HG02885 (cell line): ENCODE measurements around the gene UBXN1.
A peak's percentile ranks its signal among the peaks of the same experiment; 100 is the strongest.
"Not testable (repeated sequence)": the region's sequence is repeated elsewhere in the genome, so short reads cannot be mapped to it uniquely, and the experiment has no call there.

Source experiments
- ATAC-seq: cut with Tn5 transposase; IDR thresholded peaks from one replicate; pipeline ENCODE4 v1.9.1; 2021; ENCODE audit warnings: mild to moderate bottlenecking; ENCODE audit not compliant: unreplicated experiment, poor library complexity

Gene UBXN1

GRCh38 chr11:62677156-62677555 is 1.7 kb downstream of the UBXN1 start:
- ATAC-seq = no peak

- ATAC-seq = no peak
Observed at GRCh38 chr11:62676698-62677097, 2.2 kb downstream of the UBXN1 start.

GRCh38 chr11:62675415-62675814 is 3.5 kb downstream of the UBXN1 start:
- ATAC-seq = not testable (repeated sequence)

GRCh38 chr11:62673196-62673525 is 5.7 kb downstream of the UBXN1 start:
- ATAC-seq = no peak

- ATAC-seq = peak; percentile 76
Observed at GRCh38 chr11:62671608-62672389, 7.1 kb downstream of the UBXN1 start, which contains the start of the genes LBHD1 and UQCC3. LBHD1 (minus strand) TSS chr11:62672267; CDS start chr11:62670031, 2,236 bp downstream. UQCC3 (plus strand) TSS chr11:62671673; CDS start chr11:62671746, 73 bp downstream.

- ATAC-seq = peak; percentile 9
Observed at GRCh38 chr11:62671236-62671607, 7.7 kb downstream of the UBXN1 start.

- no peak for ATAC-seq
Observed at GRCh38 chr11:62669420-62670161, 9.3 kb downstream of the UBXN1 start.

- no peak for ATAC-seq
Observed at GRCh38 chr11:62667460-62667859, 11.4 kb downstream of the UBXN1 start.

GRCh38 chr11:62666259-62666926 is 12.5 kb downstream of the UBXN1 start:
- no peak for ATAC-seq

GRCh38 chr11:62665599-62666258 is 13.1 kb downstream of the UBXN1 start:
- peak; percentile 8 for ATAC-seq

GRCh38 chr11:62665075-62665598 is 13.7 kb downstream of the UBXN1 start, which contains the start of the genes C11orf98 and CSKMT:
C11orf98 (minus strand) TSS chr11:62665210; CDS start chr11:62665169, 41 bp downstream.
CSKMT (plus strand) TSS chr11:62665312; CDS start chr11:62665880, 568 bp downstream.
- ATAC-seq = peak; percentile 84

GRCh38 chr11:62664405-62665074 is 14.3 kb downstream of the UBXN1 start:
- peak; percentile 24 for ATAC-seq

- no peak for ATAC-seq
Observed at GRCh38 chr11:62656796-62657429, 22.0 kb downstream of the UBXN1 start.

- ATAC-seq = no peak
Observed at GRCh38 chr11:62654297-62654696, 24.6 kb downstream of the UBXN1 start.

- ATAC-seq = no peak
Observed at GRCh38 chr11:62652161-62653006, 26.5 kb downstream of the UBXN1 start.

GRCh38 chr11:62650283-62650682 is 28.6 kb downstream of the UBXN1 start:
- not testable (repeated sequence) for ATAC-seq

- ATAC-seq = no peak
Observed at GRCh38 chr11:62649486-62649885, 29.4 kb downstream of the UBXN1 start.

GRCh38 chr11:62648967-62649364 is 29.9 kb downstream of the UBXN1 start:
- ATAC-seq = no peak
